IMR-90 (cell line): ENCODE results near the gene ABCC10. TPM values are rescaled to one million over a fixed set of nuclear protein-coding genes. Genes with fewer than 3 reads are reported as not detected.
"Not testable (repeated sequence)": the region's sequence is repeated elsewhere in the genome, so short reads cannot be mapped to it uniquely, and the experiment has no call there.

ENCODE experiments used
- ATAC-seq: fragments of 200-7000 bp; cut with Tn5 transposase; 2 replicates; pipeline ENCODE4 v1.9.1; 2020; ENCODE audit warnings: low read depth, mild to moderate bottlenecking, moderate library complexity
- BruUV-seq: library from RNA; stranded (reverse); fragments of 400-500 nt; replicated peaks from 2 replicates; lab custom pipeline; 2021; lab: Mats Ljungman, UMichigan
- CTCF ChIA-PET: fragments of 300-600 bp; formaldehyde crosslinking; extraction: SDS; loops from one replicate; lab custom pipeline; 2021; ENCODE audit warnings: antibody characterized with exemption; lab: Yijun Ruan, JAX
- POLR2A ChIA-PET: fragments of 300-600 bp; sonication (Branson Sonifier 250); formaldehyde crosslinking; loops from one replicate; lab custom pipeline; 2022; ENCODE audit warnings: antibody characterized with exemption; ENCODE audit not compliant: unreplicated experiment; lab: Charles Lee
- DNase-seq: peaks from one replicate; pipeline ENCODE4 v3.0.0; 2013
- H2AFZ ChIP-seq: replicated peaks from 2 replicates; pipeline ENCODE3; 2013; ENCODE audit warnings: low read length, mild to moderate bottlenecking; ENCODE audit not compliant: poor library complexity
- H2AK5ac ChIP-seq: 2 replicates; pipeline ENCODE4 v1.6.1; 2013; ENCODE audit warnings: low read depth, low read length, inconsistent platforms
- H2AK9ac ChIP-seq: replicated peaks from 2 replicates; pipeline ENCODE3; 2013; ENCODE audit warnings: mild to moderate bottlenecking, low read depth, low read length, moderate library complexity; ENCODE audit not compliant: poor library complexity
- H2BK120ac ChIP-seq: 2 replicates; pipeline ENCODE4 v1.6.1; 2013; ENCODE audit warnings: low read depth, low read length, inconsistent platforms
- H2BK15ac ChIP-seq: 3 replicates; pipeline ENCODE4 v1.6.1; 2013; ENCODE audit warnings: low read depth, low read length, inconsistent platforms
- H2BK20ac ChIP-seq: 2 replicates; pipeline ENCODE4 v1.6.1; 2013; ENCODE audit warnings: low read depth, mild to moderate bottlenecking, inconsistent platforms, low read length, moderate library complexity
- H2BK5ac ChIP-seq: 2 replicates; pipeline ENCODE4 v1.6.1; 2013; ENCODE audit warnings: mild to moderate bottlenecking, low read depth, low read length, inconsistent platforms; ENCODE audit not compliant: poor library complexity, severe bottlenecking
- H3K14ac ChIP-seq: replicated peaks from 2 replicates; pipeline ENCODE4 v1.6.1; 2013; ENCODE audit warnings: low read depth, low read length, inconsistent platforms
- H3K18ac ChIP-seq: 2 replicates; pipeline ENCODE4 v1.6.1; 2013; ENCODE audit warnings: low read depth, low read length, control low read depth
- H3K23ac ChIP-seq: 2 replicates; pipeline ENCODE4 v1.6.1; 2013; ENCODE audit warnings: low read depth, low read length, inconsistent platforms
- H3K27ac ChIP-seq: 2 replicates; pipeline ENCODE4 v1.5.1; 2013; ENCODE audit warnings: mild to moderate bottlenecking, control low read depth, low read length; ENCODE audit not compliant: insufficient read depth
- H3K27me3 ChIP-seq: 2 replicates; pipeline ENCODE4 v1.6.1; 2013; ENCODE audit warnings: low read length; ENCODE audit not compliant: control insufficient read depth, insufficient read depth
- H3K36me3 ChIP-seq: 2 replicates; pipeline ENCODE4 v1.6.1; 2013; ENCODE audit warnings: low read length, mixed read lengths; ENCODE audit not compliant: control insufficient read depth, insufficient read depth
- H3K4ac ChIP-seq: 2 replicates; pipeline ENCODE4 v1.6.1; 2013; ENCODE audit warnings: low read depth, low read length, inconsistent platforms
- H3K4me1 ChIP-seq: 2 replicates; pipeline ENCODE4 v1.6.1; 2013; ENCODE audit warnings: low read length, mixed read lengths; ENCODE audit not compliant: control insufficient read depth, insufficient read depth
- H3K4me2 ChIP-seq: 2 replicates; pipeline ENCODE4 v1.6.1; 2013; ENCODE audit warnings: low read depth, mild to moderate bottlenecking, control low read depth, low read length, moderate library complexity
- H3K4me3 ChIP-seq: 2 replicates; pipeline ENCODE4 v1.5.1; 2013; ENCODE audit warnings: low read depth, mild to moderate bottlenecking, control low read depth, low read length, moderate library complexity; ENCODE audit not compliant: insufficient read depth
- H3K56ac ChIP-seq: 2 replicates; pipeline ENCODE4 v1.6.1; 2013; ENCODE audit warnings: low read length, inconsistent platforms; ENCODE audit not compliant: insufficient read depth; ENCODE audit errors: extremely low read depth
- H3K79me1 ChIP-seq, 2 experiments: 2 replicates each; pipeline ENCODE4 v1.6.1; 2013; ENCODE audit warnings: low read length in 2 of 2, inconsistent platforms in 1 of 2, low read depth in 1 of 2
- H3K9ac ChIP-seq: 2 replicates; pipeline ENCODE4 v1.6.1; 2013; ENCODE audit warnings: low read depth, low read length, control low read depth
- H3K9me1 ChIP-seq: 2 replicates; pipeline ENCODE4 v1.6.1; 2013; ENCODE audit warnings: low read length, inconsistent platforms; ENCODE audit not compliant: insufficient read depth
- H3K9me3 ChIP-seq: 2 replicates; pipeline ENCODE4 v1.6.1; 2013; ENCODE audit warnings: low read length; ENCODE audit not compliant: control insufficient read depth, insufficient read depth
- H4K20me1 ChIP-seq: 2 replicates; pipeline ENCODE4 v1.6.1; 2013; ENCODE audit warnings: low read length, inconsistent platforms; ENCODE audit not compliant: insufficient read depth
- H4K5ac ChIP-seq: 2 replicates; pipeline ENCODE4 v1.6.1; 2013; ENCODE audit warnings: mild to moderate bottlenecking, low read depth, low read length, control low read depth
- H4K8ac ChIP-seq, 2 experiments: 2 replicates each; pipeline ENCODE4 v1.6.1; 2013; ENCODE audit warnings: low read depth in 2 of 2, low read length in 2 of 2, control low read depth in 1 of 2, inconsistent platforms in 1 of 2
- H4K91ac ChIP-seq: 2 replicates; pipeline ENCODE4 v1.6.1; 2013; ENCODE audit warnings: low read depth, low read length, inconsistent platforms; ENCODE audit not compliant: insufficient read depth
- WGBS, 2 experiments: methylation state at CpG; one replicate each; pipeline versions ENCODE4 v1.1.5 to v1.1.7; 2013; ENCODE audit warnings: missing lambda C conversion rate in 2 of 2; ENCODE audit not compliant: insufficient read length in 1 of 2; ENCODE audit errors: extremely low coverage in 2 of 2; 5-methylcytosine and 5-hydroxymethylcytosine counted together
- dilution Hi-C: fragments of 300-500 bp; cut with HindIII; formaldehyde crosslinking; loops from one replicate; pipeline ENCODE4 v1.14.3; 2018; ENCODE audit warnings: low sequenced_read_pairs; ENCODE audit not compliant: unreplicated experiment
- in situ Hi-C: fragments of 300-500 bp; cut with MboI; formaldehyde crosslinking; loops from 3 replicates; pipeline ENCODE4 v1.14.3; 2019; ENCODE audit warnings: low sequenced_read_pairs, inconsistent platforms, mixed read lengths
- intact Hi-C: fragments of 100-400 bp; cut with micrococcal nuclease; formaldehyde crosslinking; loops from 2 replicates; pipeline ENCODE4 v1.10.0; 2022
- polyA plus RNA-seq, 3 experiments: library from polyadenylated mRNA; depleted of rRNA; stranded (reverse); fragments of >200 nt; gene quantifications; 2 replicates each; pipeline ENCODE4 v1.2.3, GENCODE V29; 2012; ENCODE audit warnings: low replicate concordance in 1 of 3
- total RNA-seq: library from RNA; depleted of rRNA; stranded (reverse); fragments of >200 nt; gene quantifications from 2 replicates; pipeline ENCODE4 v1.2.3, GENCODE V29; 2012

The ABCC10 gene
- total and polyA plus RNA-seq, 2 of the 4 experiments (the other 2 are of a cell fraction), result 7.0 to 26.3 TPM

GRCh38 chr6:43380858-43381257, 46.5 kb upstream of the ABCC10 start:
- intact Hi-C loops, H3K9ac ChIP-seq, H2BK15ac ChIP-seq, H4K8ac ChIP-seq, H3K9me3 ChIP-seq, H2BK120ac ChIP-seq, H4K20me1 ChIP-seq, BruUV-seq, H3K4me1 ChIP-seq, H3K4me3 ChIP-seq, H3K9me1 ChIP-seq, H3K79me1 ChIP-seq, H4K91ac ChIP-seq, H2BK5ac ChIP-seq, H3K4me2 ChIP-seq, DNase-seq, H2AK9ac ChIP-seq, H2BK20ac ChIP-seq, POLR2A ChIA-PET, in situ Hi-C loops, CTCF ChIA-PET, H3K36me3 ChIP-seq, H2AFZ ChIP-seq, H3K14ac ChIP-seq, H3K27ac ChIP-seq, H3K4ac ChIP-seq, H3K23ac ChIP-seq, H3K56ac ChIP-seq, dilution Hi-C loops, H4K5ac ChIP-seq, H2AK5ac ChIP-seq, H3K18ac ChIP-seq, ATAC-seq: not testable (repeated sequence)
- H3K27me3 ChIP-seq, result peaks cover 12% of the 10 kb centered on the region
- 100% methylated on average over 2 of the region's 9 CpGs; no CpG with 5 or more reads in 1 of the 2 experiments for WGBS, 2 experiments
